HepG2 (cell line): ENCODE measurements around the gene HIGD1C. TPM values are rescaled to one million over a fixed set of nuclear protein-coding genes. Genes with fewer than 3 reads are reported as not detected.

ENCODE experiments used
- ATAC-seq: fragments of 200-7000 bp; cut with Tn5 transposase; 3 replicates; pipeline ENCODE4 v1.9.1; 2020; ENCODE audit warnings: mild to moderate bottlenecking, moderate library complexity
- BruUV-seq: library from RNA; stranded (reverse); fragments of 400-500 nt; replicated peaks from 2 replicates; lab custom pipeline; 2021; lab: Mats Ljungman, UMichigan
- CTCF ChIA-PET: fragments of 300-600 bp; formaldehyde crosslinking; extraction: SDS; loops from one replicate; lab custom pipeline; 2021; ENCODE audit warnings: low total read pairs, inconsistent platforms, low intra/inter-chr PET ratio; lab: Yijun Ruan, JAX
- POLR2A ChIA-PET: fragments of 350-600 bp; sonication (Branson Sonifier 250); formaldehyde crosslinking; loops from one replicate; lab custom pipeline; 2020; ENCODE audit warnings: antibody characterized with exemption, inconsistent platforms; lab: Yijun Ruan, JAX
- DNase-seq: peaks from one replicate; pipeline ENCODE4 v3.0.0-alpha.2; 2015; ENCODE audit warnings: low spot score
- FAIRE-seq: peaks from 3 replicates; lab custom pipeline; 2011; peaks lifted over from hg19 to GRCh38; lab: Jason Lieb, UNC
- H2AFZ ChIP-seq: one replicate; pipeline ENCODE4 v1.6.1; 2011; ENCODE audit warnings: low read length, inconsistent platforms
- H3K27ac ChIP-seq: fragments of 300-600 bp; 3 replicates; pipeline ENCODE4 v1.8.0; 2011; ENCODE audit warnings: mixed run types, mild to moderate bottlenecking, mixed read lengths, low read length, inconsistent platforms; ENCODE audit not compliant: insufficient read depth; ENCODE audit errors: extremely low read length
- H3K27me3 ChIP-seq, 2 experiments: fragments of 200-600 bp in 1 of 2; 2 replicates in 1 of 2; 3 replicates in 1 of 2; pipeline versions ENCODE4 v1.6.0 to v1.8.0; 2011; ENCODE audit warnings: low read length in 2 of 2, mild to moderate bottlenecking in 2 of 2, moderate library complexity in 2 of 2, inconsistent platforms in 1 of 2; ENCODE audit not compliant: insufficient read depth in 2 of 2, control insufficient read depth in 1 of 2
- H3K36me3 ChIP-seq, 2 experiments: fragments of 200-600 bp in 1 of 2; replicated peaks in 1 of 2; 2 replicates in 1 of 2; 3 replicates in 1 of 2; pipeline versions ENCODE4 v1.5.1 to v1.8.0; 2011; ENCODE audit warnings: low read length in 2 of 2, inconsistent platforms in 1 of 2; ENCODE audit not compliant: insufficient read depth in 2 of 2, control insufficient read depth in 1 of 2
- H3K4me1 ChIP-seq: 2 replicates; pipeline ENCODE4 v1.5.1; 2012; ENCODE audit warnings: low read length, inconsistent platforms; ENCODE audit not compliant: insufficient read depth
- H3K4me2 ChIP-seq: 2 replicates; pipeline ENCODE4 v1.6.0; 2011; ENCODE audit warnings: low read depth, low read length, inconsistent platforms
- H3K4me3 ChIP-seq, 3 experiments: fragments of 200-600 bp in 1 of 3; sonication (generic), shearing (Covaris generic) in 1 of 3; replicated peaks in 1 of 3; 2 replicates each; pipeline ENCODE4 v1.5.1; 2011 to 2016; ENCODE audit warnings: low read length in 3 of 3, inconsistent platforms in 2 of 3, low read depth in 2 of 3, mild to moderate bottlenecking in 2 of 3, control low read depth in 1 of 3, mixed read lengths in 1 of 3; ENCODE audit not compliant: insufficient read depth in 1 of 3
- H3K79me2 ChIP-seq: one replicate; pipeline ENCODE4 v1.6.1; 2011; ENCODE audit warnings: low read length, inconsistent platforms; ENCODE audit not compliant: insufficient read depth
- H3K9ac ChIP-seq: 2 replicates; pipeline ENCODE4 v1.6.0; 2011; ENCODE audit warnings: mild to moderate bottlenecking, low read depth, low read length, inconsistent platforms; ENCODE audit not compliant: insufficient read depth
- H3K9me3 ChIP-seq: 2 replicates; pipeline ENCODE4 v1.5.1; 2012; ENCODE audit warnings: mild to moderate bottlenecking, low read length
- H4K20me1 ChIP-seq: 2 replicates; pipeline ENCODE4 v1.6.0; 2011; ENCODE audit warnings: inconsistent platforms, mild to moderate bottlenecking, low read length, moderate library complexity; ENCODE audit not compliant: insufficient read depth
- FOXJ3 ChIP-seq: sonication (generic); formaldehyde crosslinking; IDR thresholded peaks from 2 replicates; pipeline ENCODE4 v1.4.0; 2020; ENCODE audit warnings: missing genetic modification reagents, mild to moderate bottlenecking, borderline replicate concordance
- HOXA7 ChIP-seq: sonication (generic); formaldehyde crosslinking; IDR thresholded peaks from 2 replicates; pipeline ENCODE4 v1.8.1; 2022; ENCODE audit warnings: mild to moderate bottlenecking, missing genetic modification reagents, moderate library complexity
- MEIS1 ChIP-seq: sonication (generic); formaldehyde crosslinking; IDR thresholded peaks from 2 replicates; pipeline ENCODE4 v1.9.0; 2021; ENCODE audit warnings: mild to moderate bottlenecking, missing genetic modification reagents, moderate library complexity, borderline replicate concordance
- MIER3 ChIP-seq: IDR thresholded peaks from 2 replicates; pipeline ENCODE4 v1.6.1; 2016; ENCODE audit warnings: missing compliant biosample characterization, borderline replicate concordance
- NFKBIZ ChIP-seq: IDR thresholded peaks from 2 replicates; pipeline ENCODE4 v1.6.1; 2018; ENCODE audit warnings: missing genetic modification reagents, missing compliant biosample characterization
- ZFP37 ChIP-seq: sonication (generic); formaldehyde crosslinking; IDR thresholded peaks from 2 replicates; pipeline ENCODE4 v1.4.0; 2020; ENCODE audit warnings: missing genetic modification reagents, borderline replicate concordance
- ZNF101 ChIP-seq: sonication (generic); formaldehyde crosslinking; IDR thresholded peaks from 2 replicates; pipeline ENCODE4 v1.4.0; 2020; ENCODE audit warnings: mild to moderate bottlenecking, low read depth, missing genetic modification reagents, borderline replicate concordance
- WGBS: methylation state at CpG from one replicate; pipeline ENCODE4 v1.1.6; 2017; ENCODE audit warnings: low lambda C conversion rate; 5-methylcytosine and 5-hydroxymethylcytosine counted together
- in situ Hi-C: cut with HindIII; loops from 2 replicates; pipeline ENCODE4 v1.10.0; 2017; ENCODE audit warnings: low pct_unique_long_range_greater_than_20kb; ENCODE audit not compliant: extremely low pct_ligation_motif_present
- intact Hi-C: fragments of 100-400 bp; cut with micrococcal nuclease; formaldehyde crosslinking; loops from one replicate; pipeline ENCODE4 v1.10.0; 2022; ENCODE audit not compliant: unreplicated experiment
- polyA plus RNA-seq, 8 experiments: library from polyadenylated mRNA; depleted of rRNA in 3 of 8; stranded (reverse) in 7 of 8; unstranded in 1 of 8; fragments of >200 nt; fragmentation: Illumina TruSeq in 4 of 8; extraction: Trizol in 4 of 8; gene quantifications; 2 replicates each; pipeline versions ENCODE4 v1.2.1 to v1.2.3, GENCODE V29; 2011 to 2016; ENCODE audit warnings: low read depth in 4 of 8, missing spikeins in 1 of 8, mixed read lengths in 1 of 8; ENCODE audit not compliant: insufficient read depth in 1 of 8
- total RNA-seq, 5 experiments: library from RNA; depleted of rRNA; stranded (reverse); fragments of >200 nt; fragmentation: Illumina TruSeq; extraction: Trizol; gene quantifications; 2 replicates each; pipeline ENCODE4 v1.2.3, GENCODE V29; 2016; ENCODE audit warnings: low read depth in 1 of 5
- TF ChIP-seq, protein P1 (sequence below): sonication (generic); formaldehyde crosslinking; IDR thresholded peaks from 2 replicates; pipeline ENCODE4 v1.4.0; 2020; ENCODE audit warnings: mild to moderate bottlenecking, missing genetic modification reagents

HIGD1C gene
- total and polyA plus RNA-seq, 2 of the 13 experiments (the other 11 are each of a cell fraction or from before 2014, with no cell fraction given) = not detected

DNA sequence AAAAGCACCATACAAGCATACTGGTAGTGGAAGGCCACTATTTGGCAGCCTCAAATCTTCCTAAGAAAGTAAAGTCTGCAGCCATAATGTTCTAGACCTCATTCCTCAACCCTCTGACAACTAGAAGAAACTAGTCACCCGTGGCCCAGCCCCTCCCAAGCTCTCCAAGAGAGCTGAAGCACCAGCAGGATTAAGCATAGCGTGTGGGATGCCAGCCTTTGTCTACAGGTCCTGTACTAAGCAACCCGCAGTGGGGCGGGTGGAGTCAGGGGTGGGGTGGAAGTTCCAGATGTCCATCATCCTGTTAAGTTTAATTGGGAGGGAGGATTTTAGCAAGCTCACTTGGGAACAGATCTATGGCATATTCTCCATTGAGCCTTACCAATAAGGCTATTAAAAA lies 59.6 kb downstream of the HIGD1C start:
- intact Hi-C loops (no loop called here), in situ Hi-C loops (no loop called here)
- no peak overlapping the region for H3K4me3 ChIP-seq
- ChIA-PET CTCF (interaction anchor here (0.5 kb wide), 1 partner anchor 360 kb away, joined by 3 read pairs; no protein-coding TSS in a partner anchor), POLR2A (no interaction called here)
- WGBS = 97% methylated on average over 4 of the region's 4 CpGs
- peaks cover 52% of the 10 kb centered on the region for H3K79me2 ChIP-seq
- TF ChIP-seq HOXA7 (CRISPR knock-in tag) = no peak
- TF ChIP-seq ZFP37 (CRISPR knock-in tag) = no peak
- TF ChIP-seq MIER3 (CRISPR knock-in tag) = no peak
- no peak for TF ChIP-seq ZNF101 (CRISPR knock-in tag)
- TF ChIP-seq, protein P1, sequence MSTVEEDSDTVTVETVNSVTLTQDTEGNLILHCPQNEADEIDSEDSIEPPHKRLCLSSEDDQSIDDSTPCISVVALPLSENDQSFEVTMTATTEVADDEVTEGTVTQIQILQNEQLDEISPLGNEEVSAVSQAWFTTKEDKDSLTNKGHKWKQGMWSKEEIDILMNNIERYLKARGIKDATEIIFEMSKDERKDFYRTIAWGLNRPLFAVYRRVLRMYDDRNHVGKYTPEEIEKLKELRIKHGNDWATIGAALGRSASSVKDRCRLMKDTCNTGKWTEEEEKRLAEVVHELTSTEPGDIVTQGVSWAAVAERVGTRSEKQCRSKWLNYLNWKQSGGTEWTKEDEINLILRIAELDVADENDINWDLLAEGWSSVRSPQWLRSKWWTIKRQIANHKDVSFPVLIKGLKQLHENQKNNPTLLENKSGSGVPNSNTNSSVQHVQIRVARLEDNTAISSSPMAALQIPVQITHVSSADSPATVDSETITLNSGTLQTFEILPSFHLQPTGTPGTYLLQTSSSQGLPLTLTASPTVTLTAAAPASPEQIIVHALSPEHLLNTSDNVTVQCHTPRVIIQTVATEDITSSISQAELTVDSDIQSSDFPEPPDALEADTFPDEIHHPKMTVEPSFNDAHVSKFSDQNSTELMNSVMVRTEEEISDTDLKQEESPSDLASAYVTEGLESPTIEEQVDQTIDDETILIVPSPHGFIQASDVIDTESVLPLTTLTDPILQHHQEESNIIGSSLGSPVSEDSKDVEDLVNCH = no peak
- TF ChIP-seq MEIS1 = no peak
- no peak for TF ChIP-seq NFKBIZ (CRISPR knock-in tag)
- TF ChIP-seq FOXJ3 = no peak
- no peak overlapping the region for H3K4me2 ChIP-seq
- peaks cover 3% of the 10 kb centered on the region for H3K4me1 ChIP-seq
- H3K9ac ChIP-seq = no peak overlapping the region
- BruUV-seq = no TSS peak
- FAIRE-seq (no peak), DNase-seq (no peak), ATAC-seq (no peak)
- H4K20me1 ChIP-seq = no peaks in the 10 kb centered on the region
- H3K27me3 ChIP-seq = no peaks in the 10 kb centered on the region
- H3K27ac ChIP-seq = no peak overlapping the region
- H3K9me3 ChIP-seq = no peaks in the 10 kb centered on the region
- H2AFZ ChIP-seq = no peak overlapping the region
- H3K36me3 ChIP-seq = peaks cover 0 to 9% of the 10 kb centered on the region in 2 experiments; a peak in 2 of 5 replicates
